ENCODE results near the gene MOCOS. TPM values are rescaled to one million over a fixed set of nuclear protein-coding genes. Genes with fewer than 3 reads are reported as not detected.

The MOCOS gene
- total and polyA plus RNA-seq, 2 of the 8 experiments (the other 6 are each of a cell fraction or from before 2014, with no cell fraction given), result 4.7 to 5.8 TPM

- TF ChIP-seq CHD7 (IDR thresholded peaks at IDR 0.05; ENCODE audit: insufficient replicate concordance, low read length) (no peak), EZH2 (IDR thresholded peaks at IDR 0.05; ENCODE audit: low read depth, low read length, severe bottlenecking) (no peak), TAF1 (IDR thresholded peaks at IDR 0.05; ENCODE audit: low read depth, low read length) (no peak), RAD21 (IDR thresholded peaks at IDR 0.05 in 1 of 2, conservative IDR thresholded peaks at IDR 0.05 in 1 of 2; ENCODE audit: low read depth in 2 of 2, low read length in 2 of 2) (no peak)
- TF ChIP-seq, protein P1, sequence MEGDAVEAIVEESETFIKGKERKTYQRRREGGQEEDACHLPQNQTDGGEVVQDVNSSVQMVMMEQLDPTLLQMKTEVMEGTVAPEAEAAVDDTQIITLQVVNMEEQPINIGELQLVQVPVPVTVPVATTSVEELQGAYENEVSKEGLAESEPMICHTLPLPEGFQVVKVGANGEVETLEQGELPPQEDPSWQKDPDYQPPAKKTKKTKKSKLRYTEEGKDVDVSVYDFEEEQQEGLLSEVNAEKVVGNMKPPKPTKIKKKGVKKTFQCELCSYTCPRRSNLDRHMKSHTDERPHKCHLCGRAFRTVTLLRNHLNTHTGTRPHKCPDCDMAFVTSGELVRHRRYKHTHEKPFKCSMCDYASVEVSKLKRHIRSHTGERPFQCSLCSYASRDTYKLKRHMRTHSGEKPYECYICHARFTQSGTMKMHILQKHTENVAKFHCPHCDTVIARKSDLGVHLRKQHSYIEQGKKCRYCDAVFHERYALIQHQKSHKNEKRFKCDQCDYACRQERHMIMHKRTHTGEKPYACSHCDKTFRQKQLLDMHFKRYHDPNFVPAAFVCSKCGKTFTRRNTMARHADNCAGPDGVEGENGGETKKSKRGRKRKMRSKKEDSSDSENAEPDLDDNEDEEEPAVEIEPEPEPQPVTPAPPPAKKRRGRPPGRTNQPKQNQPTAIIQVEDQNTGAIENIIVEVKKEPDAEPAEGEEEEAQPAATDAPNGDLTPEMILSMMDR (IDR thresholded peaks at IDR 0.05; ENCODE audit: control extremely low read depth in 1 of 3, insufficient read depth in 1 of 3, low read depth in 1 of 3, low read length in 3 of 3), result no peak
Measured at GRCh38 chr18:36294031-36294430, 106.7 kb downstream of the MOCOS start (continued).

Data from H1 (cell line).